HepG2 (cell line): ENCODE data around the gene SMYD1. TPM values are rescaled to one million over a fixed set of nuclear protein-coding genes. Genes with fewer than 3 reads are reported as not detected.
A peak's percentile ranks its signal among the peaks of the same experiment; 100 is the strongest.

ENCODE experiments used
- ATAC-seq: fragments of 200-7000 bp; cut with Tn5 transposase; 3 replicates; pipeline ENCODE4 v1.9.1; 2020; ENCODE audit warnings: mild to moderate bottlenecking, moderate library complexity
- BruUV-seq: library from RNA; stranded (reverse); fragments of 400-500 nt; replicated peaks from 2 replicates; lab custom pipeline; 2021; lab: Mats Ljungman, UMichigan
- CTCF ChIA-PET: fragments of 300-600 bp; formaldehyde crosslinking; extraction: SDS; loops from one replicate; lab custom pipeline; 2021; ENCODE audit warnings: low total read pairs, inconsistent platforms, low intra/inter-chr PET ratio; lab: Yijun Ruan, JAX
- POLR2A ChIA-PET: fragments of 350-600 bp; sonication (Branson Sonifier 250); formaldehyde crosslinking; loops from one replicate; lab custom pipeline; 2020; ENCODE audit warnings: antibody characterized with exemption, inconsistent platforms; lab: Yijun Ruan, JAX
- DNase-seq: peaks from one replicate; pipeline ENCODE4 v3.0.0-alpha.2; 2015; ENCODE audit warnings: low spot score
- FAIRE-seq: peaks from 3 replicates; lab custom pipeline; 2011; peaks lifted over from hg19 to GRCh38; lab: Jason Lieb, UNC
- H2AFZ ChIP-seq: one replicate; pipeline ENCODE4 v1.6.1; 2011; ENCODE audit warnings: low read length, inconsistent platforms
- H3K27ac ChIP-seq: fragments of 300-600 bp; 3 replicates; pipeline ENCODE4 v1.8.0; 2011; ENCODE audit warnings: mixed run types, mild to moderate bottlenecking, mixed read lengths, low read length, inconsistent platforms; ENCODE audit not compliant: insufficient read depth; ENCODE audit errors: extremely low read length
- H3K27me3 ChIP-seq, 2 experiments: fragments of 200-600 bp in 1 of 2; 2 replicates in 1 of 2; 3 replicates in 1 of 2; pipeline versions ENCODE4 v1.6.0 to v1.8.0; 2011; ENCODE audit warnings: low read length in 2 of 2, mild to moderate bottlenecking in 2 of 2, moderate library complexity in 2 of 2, inconsistent platforms in 1 of 2; ENCODE audit not compliant: insufficient read depth in 2 of 2, control insufficient read depth in 1 of 2
- H3K36me3 ChIP-seq, 2 experiments: fragments of 200-600 bp in 1 of 2; replicated peaks in 1 of 2; 2 replicates in 1 of 2; 3 replicates in 1 of 2; pipeline versions ENCODE4 v1.5.1 to v1.8.0; 2011; ENCODE audit warnings: low read length in 2 of 2, inconsistent platforms in 1 of 2; ENCODE audit not compliant: insufficient read depth in 2 of 2, control insufficient read depth in 1 of 2
- H3K4me1 ChIP-seq: 2 replicates; pipeline ENCODE4 v1.5.1; 2012; ENCODE audit warnings: low read length, inconsistent platforms; ENCODE audit not compliant: insufficient read depth
- H3K4me2 ChIP-seq: 2 replicates; pipeline ENCODE4 v1.6.0; 2011; ENCODE audit warnings: low read depth, low read length, inconsistent platforms
- H3K4me3 ChIP-seq, 3 experiments: fragments of 200-600 bp in 1 of 3; sonication (generic), shearing (Covaris generic) in 1 of 3; replicated peaks in 1 of 3; 2 replicates each; pipeline ENCODE4 v1.5.1; 2011 to 2016; ENCODE audit warnings: low read length in 3 of 3, inconsistent platforms in 2 of 3, low read depth in 2 of 3, mild to moderate bottlenecking in 2 of 3, control low read depth in 1 of 3, mixed read lengths in 1 of 3; ENCODE audit not compliant: insufficient read depth in 1 of 3
- H3K79me2 ChIP-seq: one replicate; pipeline ENCODE4 v1.6.1; 2011; ENCODE audit warnings: low read length, inconsistent platforms; ENCODE audit not compliant: insufficient read depth
- H3K9ac ChIP-seq: 2 replicates; pipeline ENCODE4 v1.6.0; 2011; ENCODE audit warnings: mild to moderate bottlenecking, low read depth, low read length, inconsistent platforms; ENCODE audit not compliant: insufficient read depth
- H3K9me3 ChIP-seq: 2 replicates; pipeline ENCODE4 v1.5.1; 2012; ENCODE audit warnings: mild to moderate bottlenecking, low read length
- H4K20me1 ChIP-seq: 2 replicates; pipeline ENCODE4 v1.6.0; 2011; ENCODE audit warnings: inconsistent platforms, mild to moderate bottlenecking, low read length, moderate library complexity; ENCODE audit not compliant: insufficient read depth
- CEBPG ChIP-seq: IDR thresholded peaks from 2 replicates; pipeline ENCODE4 v1.6.1; 2016
- CHCHD3 ChIP-seq: sonication (generic); formaldehyde crosslinking; IDR thresholded peaks from 2 replicates; pipeline ENCODE4 v1.8.0; 2022; ENCODE audit warnings: mild to moderate bottlenecking, missing genetic modification reagents, moderate library complexity
- KAT7 ChIP-seq: IDR thresholded peaks from 2 replicates; pipeline ENCODE4 v1.6.1; 2018; ENCODE audit warnings: borderline replicate concordance, missing compliant biosample characterization
- PAF1 ChIP-seq: IDR thresholded peaks from 2 replicates; pipeline ENCODE4 v1.6.1; 2016; ENCODE audit warnings: missing genetic modification reagents, missing compliant biosample characterization
- RFX5 ChIP-seq: IDR thresholded peaks from 2 replicates; pipeline ENCODE4 v1.6.1; 2011; ENCODE audit warnings: low read depth, low read length, improper control_type of control experiment
- SIX4 ChIP-seq: sonication (generic); formaldehyde crosslinking; IDR thresholded peaks from 2 replicates; pipeline ENCODE4 v1.4.0; 2020; ENCODE audit warnings: missing genetic modification reagents
- SPEN ChIP-seq: sonication (generic); formaldehyde crosslinking; IDR thresholded peaks from 2 replicates; pipeline ENCODE4 v1.5.1; 2020; ENCODE audit warnings: low read depth, mild to moderate bottlenecking, missing genetic modification reagents
- TBX3 ChIP-seq: fragments of 450-650 bp; IDR thresholded peaks from 2 replicates; pipeline ENCODE4 v1.6.1; 2017; ENCODE audit warnings: antibody characterized with exemption, mild to moderate bottlenecking, inconsistent platforms, borderline replicate concordance
- TCF7L2 ChIP-seq: IDR thresholded peaks from 2 replicates; pipeline ENCODE4 v1.6.1; 2011; ENCODE audit warnings: mild to moderate bottlenecking, low read depth, low read length, moderate library complexity
- ZKSCAN5 ChIP-seq: sonication (generic); formaldehyde crosslinking; IDR thresholded peaks from 2 replicates; pipeline ENCODE4 v1.5.1; 2020; ENCODE audit warnings: mild to moderate bottlenecking, missing genetic modification reagents
- ZNF577 ChIP-seq: sonication (generic); formaldehyde crosslinking; IDR thresholded peaks from 2 replicates; pipeline ENCODE4 v1.4.0; 2020; ENCODE audit warnings: mild to moderate bottlenecking, low read depth, missing genetic modification reagents, borderline replicate concordance
- ZNF605 ChIP-seq: sonication (generic); formaldehyde crosslinking; IDR thresholded peaks from 2 replicates; pipeline ENCODE4 v1.8.0; 2022; ENCODE audit warnings: mild to moderate bottlenecking, missing genetic modification reagents
- ZNF660 ChIP-seq: sonication (generic); formaldehyde crosslinking; IDR thresholded peaks from 2 replicates; pipeline ENCODE4 v1.5.1; 2020; ENCODE audit warnings: mild to moderate bottlenecking, low read depth, missing genetic modification reagents, borderline replicate concordance
- ZNF7 ChIP-seq: IDR thresholded peaks from 2 replicates; pipeline ENCODE4 v1.6.1; 2016; ENCODE audit warnings: missing biosample characterization, missing genetic modification reagents
- ZNF747 ChIP-seq: sonication (generic); formaldehyde crosslinking; IDR thresholded peaks from 2 replicates; pipeline ENCODE4 v1.8.1; 2023; ENCODE audit warnings: missing genetic modification reagents, mild to moderate bottlenecking, borderline replicate concordance
- ZNF776 ChIP-seq: sonication (generic); formaldehyde crosslinking; IDR thresholded peaks from 2 replicates; pipeline ENCODE4 v1.4.0; 2020; ENCODE audit warnings: mild to moderate bottlenecking, missing genetic modification reagents
- ZSCAN29 ChIP-seq: sonication (generic); formaldehyde crosslinking; conservative IDR thresholded peaks from 2 replicates; pipeline ENCODE4 v1.4.0; 2020; ENCODE audit warnings: mild to moderate bottlenecking, missing genetic modification reagents
- WGBS: methylation state at CpG from one replicate; pipeline ENCODE4 v1.1.6; 2017; ENCODE audit warnings: low lambda C conversion rate; 5-methylcytosine and 5-hydroxymethylcytosine counted together
- in situ Hi-C: cut with HindIII; loops from 2 replicates; pipeline ENCODE4 v1.10.0; 2017; ENCODE audit warnings: low pct_unique_long_range_greater_than_20kb; ENCODE audit not compliant: extremely low pct_ligation_motif_present
- intact Hi-C: fragments of 100-400 bp; cut with micrococcal nuclease; formaldehyde crosslinking; loops from one replicate; pipeline ENCODE4 v1.10.0; 2022; ENCODE audit not compliant: unreplicated experiment
- polyA plus RNA-seq, 8 experiments: library from polyadenylated mRNA; depleted of rRNA in 3 of 8; stranded (reverse) in 7 of 8; unstranded in 1 of 8; fragments of >200 nt; fragmentation: Illumina TruSeq in 4 of 8; extraction: Trizol in 4 of 8; gene quantifications; 2 replicates each; pipeline versions ENCODE4 v1.2.1 to v1.2.3, GENCODE V29; 2011 to 2016; ENCODE audit warnings: low read depth in 4 of 8, missing spikeins in 1 of 8, mixed read lengths in 1 of 8; ENCODE audit not compliant: insufficient read depth in 1 of 8
- total RNA-seq, 5 experiments: library from RNA; depleted of rRNA; stranded (reverse); fragments of >200 nt; fragmentation: Illumina TruSeq; extraction: Trizol; gene quantifications; 2 replicates each; pipeline ENCODE4 v1.2.3, GENCODE V29; 2016; ENCODE audit warnings: low read depth in 1 of 5
- TF ChIP-seq, protein P1 (sequence below): sonication (generic); formaldehyde crosslinking; IDR thresholded peaks from 2 replicates; pipeline ENCODE4 v1.8.0; 2022; ENCODE audit warnings: mild to moderate bottlenecking, missing genetic modification reagents, moderate library complexity
- TF ChIP-seq, protein P2 (sequence below): sonication (generic); formaldehyde crosslinking; IDR thresholded peaks from 2 replicates; pipeline ENCODE4 v1.5.0; 2020; ENCODE audit warnings: missing genetic modification reagents
- TF ChIP-seq, protein P3 (sequence below): sonication (generic); formaldehyde crosslinking; conservative IDR thresholded peaks from 2 replicates; pipeline ENCODE4 v1.5.0; 2020; ENCODE audit warnings: missing genetic modification reagents
- TF ChIP-seq, protein P4 (sequence below): sonication (generic); formaldehyde crosslinking; IDR thresholded peaks from 2 replicates; pipeline ENCODE4 v1.8.1; 2023; ENCODE audit warnings: missing genetic modification reagents, inconsistent platforms, borderline replicate concordance

Gene SMYD1
- total and polyA plus RNA-seq, 2 of the 13 experiments (the other 11 are each of a cell fraction or from before 2014, with no cell fraction given), result not detected

DNA sequence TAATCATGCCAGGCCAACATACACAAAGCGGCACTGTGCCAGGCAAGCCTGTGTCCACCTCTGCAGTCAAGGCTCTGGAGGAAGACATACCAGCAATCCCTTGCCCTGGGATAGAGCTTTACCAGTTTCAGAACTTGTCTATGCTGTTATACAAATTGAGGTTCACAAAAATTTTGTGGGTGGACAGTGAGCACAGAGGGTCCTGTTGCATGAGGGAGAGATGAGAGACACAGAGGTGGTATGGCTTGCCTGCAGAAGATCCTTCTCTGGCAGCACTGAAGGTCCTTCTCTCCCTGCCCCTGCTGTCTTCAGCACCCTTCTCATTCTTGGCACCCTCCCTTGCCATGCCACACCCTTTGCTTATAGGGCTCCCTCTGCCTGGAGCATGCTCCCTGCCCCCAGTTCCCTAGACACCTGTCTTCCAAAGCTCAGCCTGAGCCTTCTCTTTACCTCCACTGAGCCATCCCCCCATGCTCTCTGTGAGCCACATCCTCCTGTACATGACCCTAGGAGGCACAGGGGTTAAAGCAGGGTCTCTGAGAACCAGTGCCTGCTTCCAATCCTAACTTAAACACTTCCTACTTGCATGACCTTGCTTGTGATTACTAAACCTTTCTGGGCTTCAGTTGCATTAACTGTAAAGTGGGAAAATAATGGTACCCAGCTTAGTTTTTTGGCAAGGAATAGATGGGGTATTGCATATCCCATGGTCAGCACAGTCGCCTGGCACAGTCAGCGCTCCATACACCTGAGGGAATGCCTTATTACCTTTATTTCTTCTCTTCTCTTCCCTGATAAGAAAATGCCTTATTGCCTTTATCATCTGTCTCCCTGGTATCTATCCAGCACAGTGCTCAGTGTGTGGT lies 59.4 kb downstream of the SMYD1 start:
- no peak for DNase-seq
- in situ Hi-C loops (no loop called here), intact Hi-C loops (loop anchor here (2.0 to 5.0 kb wide), 2 partner anchors 66 to 110 kb away; partner anchors contain the start of gene RNU2-63P)
- no peak for FAIRE-seq
- Histone ChIP-seq H3K79me2 (peaks cover 28% of the 10 kb centered on the region), H3K36me3 (peaks cover 11 to 14% of the 10 kb centered on the region in 2 experiments; a peak in 4 of 5 replicates), H3K4me3 (peak overlapping the region; percentile 63 to 83 (median 69)), H3K4me1 (peaks cover 80% of the 10 kb centered on the region), H3K27ac (peak overlapping the region; percentile 83), H3K27me3 (no peaks in the 10 kb centered on the region; a peak in 1 of 5 replicates), H2AFZ (no peak overlapping the region), H4K20me1 (peaks cover 45% of the 10 kb centered on the region), H3K9ac (peak overlapping the region; percentile 90), H3K4me2 (peak overlapping the region; percentile 90), H3K9me3 (no peaks in the 10 kb centered on the region)
- ChIA-PET POLR2A (interaction anchor here (0.7 to 4.4 kb wide), 17 partner anchors 9 to 110 kb away, joined by 3 to 122 read pairs (median 6); partner anchors contain the start of genes KRCC1 and RNU2-63P), CTCF (no interaction called here)
- no TSS peak for BruUV-seq
- no peak for ATAC-seq
- WGBS, result 57% methylated on average over 3 of the region's 3 CpGs
- peak; percentile 4; the same call in 1 of the 2 replicates for TF ChIP-seq SPEN (CRISPR knock-in tag)
- TF ChIP-seq, protein P1, sequence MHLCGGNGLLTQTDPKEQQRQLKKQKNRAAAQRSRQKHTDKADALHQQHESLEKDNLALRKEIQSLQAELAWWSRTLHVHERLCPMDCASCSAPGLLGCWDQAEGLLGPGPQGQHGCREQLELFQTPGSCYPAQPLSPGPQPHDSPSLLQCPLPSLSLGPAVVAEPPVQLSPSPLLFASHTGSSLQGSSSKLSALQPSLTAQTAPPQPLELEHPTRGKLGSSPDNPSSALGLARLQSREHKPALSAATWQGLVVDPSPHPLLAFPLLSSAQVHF (CRISPR knock-in tag), result no peak
- TF ChIP-seq PAF1 (CRISPR knock-in tag), result peak; percentile 69; the same call in 1 of the 2 replicates
- TF ChIP-seq CHCHD3 (CRISPR knock-in tag), result no peak
- TF ChIP-seq ZNF776 (CRISPR knock-in tag), result no peak
- no peak for TF ChIP-seq ZNF605 (CRISPR knock-in tag)
- TF ChIP-seq, protein P2, sequence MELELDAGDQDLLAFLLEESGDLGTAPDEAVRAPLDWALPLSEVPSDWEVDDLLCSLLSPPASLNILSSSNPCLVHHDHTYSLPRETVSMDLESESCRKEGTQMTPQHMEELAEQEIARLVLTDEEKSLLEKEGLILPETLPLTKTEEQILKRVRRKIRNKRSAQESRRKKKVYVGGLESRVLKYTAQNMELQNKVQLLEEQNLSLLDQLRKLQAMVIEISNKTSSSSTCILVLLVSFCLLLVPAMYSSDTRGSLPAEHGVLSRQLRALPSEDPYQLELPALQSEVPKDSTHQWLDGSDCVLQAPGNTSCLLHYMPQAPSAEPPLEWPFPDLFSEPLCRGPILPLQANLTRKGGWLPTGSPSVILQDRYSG (CRISPR knock-in tag), result no peak
- no peak for TF ChIP-seq ZNF7
- TF ChIP-seq TBX3, result no peak
- no peak for TF ChIP-seq ZNF747
- TF ChIP-seq TCF7L2, result no peak
- no peak for TF ChIP-seq CEBPG
- no peak for TF ChIP-seq RFX5
- no peak for TF ChIP-seq ZKSCAN5 (CRISPR knock-in tag)
- TF ChIP-seq ZNF660 (CRISPR knock-in tag), result no peak
- TF ChIP-seq, protein P3, sequence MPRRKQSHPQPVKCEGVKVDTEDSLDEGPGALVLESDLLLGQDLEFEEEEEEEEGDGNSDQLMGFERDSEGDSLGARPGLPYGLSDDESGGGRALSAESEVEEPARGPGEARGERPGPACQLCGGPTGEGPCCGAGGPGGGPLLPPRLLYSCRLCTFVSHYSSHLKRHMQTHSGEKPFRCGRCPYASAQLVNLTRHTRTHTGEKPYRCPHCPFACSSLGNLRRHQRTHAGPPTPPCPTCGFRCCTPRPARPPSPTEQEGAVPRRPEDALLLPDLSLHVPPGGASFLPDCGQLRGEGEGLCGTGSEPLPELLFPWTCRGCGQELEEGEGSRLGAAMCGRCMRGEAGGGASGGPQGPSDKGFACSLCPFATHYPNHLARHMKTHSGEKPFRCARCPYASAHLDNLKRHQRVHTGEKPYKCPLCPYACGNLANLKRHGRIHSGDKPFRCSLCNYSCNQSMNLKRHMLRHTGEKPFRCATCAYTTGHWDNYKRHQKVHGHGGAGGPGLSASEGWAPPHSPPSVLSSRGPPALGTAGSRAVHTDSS, result no peak
- TF ChIP-seq KAT7 (CRISPR knock-in tag), result no peak; the same call in 1 of the 2 replicates
- no peak for TF ChIP-seq ZNF577 (CRISPR knock-in tag)
- TF ChIP-seq, protein P4, sequence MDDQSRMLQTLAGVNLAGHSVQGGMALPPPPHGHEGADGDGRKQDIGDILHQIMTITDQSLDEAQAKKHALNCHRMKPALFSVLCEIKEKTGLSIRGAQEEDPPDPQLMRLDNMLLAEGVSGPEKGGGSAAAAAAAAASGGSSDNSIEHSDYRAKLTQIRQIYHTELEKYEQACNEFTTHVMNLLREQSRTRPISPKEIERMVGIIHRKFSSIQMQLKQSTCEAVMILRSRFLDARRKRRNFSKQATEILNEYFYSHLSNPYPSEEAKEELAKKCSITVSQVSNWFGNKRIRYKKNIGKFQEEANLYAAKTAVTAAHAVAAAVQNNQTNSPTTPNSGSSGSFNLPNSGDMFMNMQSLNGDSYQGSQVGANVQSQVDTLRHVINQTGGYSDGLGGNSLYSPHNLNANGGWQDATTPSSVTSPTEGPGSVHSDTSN, result no peak
- no peak for TF ChIP-seq ZSCAN29
- TF ChIP-seq SIX4, result no peak
